Hematopoietic multipotent progenitor cell treated with erythropoietin and hydrocortisone succinate and interleukin-3 and kit ligand, for 15 days (in vitro differentiated cells): Measurements from ENCODE around the gene ABCC11.
"Not testable (repeated sequence)": the region's sequence is repeated elsewhere in the genome, so short reads cannot be mapped to it uniquely, and the experiment has no call there.

Experiments used
- DNase-seq: peaks from one replicate; pipeline ENCODE4 v3.0.0-alpha.2; 2015; ENCODE audit warnings: low spot score

Gene ABCC11

DNA sequence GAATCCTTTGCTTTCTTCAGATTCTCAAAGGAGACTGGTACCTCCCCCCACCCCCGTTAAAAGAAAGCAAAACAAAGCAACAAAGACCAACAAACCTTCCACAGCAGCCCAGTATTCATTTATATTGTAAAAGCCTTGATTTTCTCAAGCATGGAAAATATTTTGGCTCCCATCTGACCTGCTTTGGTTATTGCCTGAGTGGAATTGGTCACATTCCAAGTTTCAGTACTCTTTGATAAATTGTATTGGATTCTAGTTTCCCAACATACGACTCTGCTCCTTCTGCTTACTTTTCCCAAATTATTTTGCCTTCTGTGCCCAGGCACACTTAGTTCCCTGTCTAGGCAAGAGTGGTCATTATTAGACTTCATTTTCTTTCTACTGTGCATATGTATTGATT is 1.3 kb downstream of the ABCC11 start:
- no peak for DNase-seq

DNA sequence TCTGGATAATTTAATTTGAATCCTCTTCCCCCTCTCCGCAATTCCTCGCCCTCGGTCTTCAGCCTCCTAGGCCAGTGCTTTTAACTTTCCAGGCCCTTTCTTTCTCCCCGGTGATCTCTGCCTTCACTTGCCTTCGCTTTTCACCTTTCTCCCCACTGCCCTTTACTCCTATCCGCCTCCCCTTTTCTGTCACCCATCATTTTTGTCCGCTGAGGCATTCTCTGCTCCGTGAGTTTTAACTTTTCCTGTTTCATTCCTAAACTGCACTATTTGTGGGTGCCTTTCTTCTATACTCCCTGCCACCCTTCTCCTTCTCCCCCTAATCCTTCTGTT is 2.5 kb downstream of the ABCC11 start:
- no peak for DNase-seq

- peak; percentile 77 for DNase-seq
Measured at GRCh38 chr16:48244080-48244862, 3.1 kb downstream of the ABCC11 start, which contains the start of gene LONP2. TSS of gene LONP2 (plus strand) at chr16:48244300. CDS start at chr16:48244389, 89 bp downstream.

DNA sequence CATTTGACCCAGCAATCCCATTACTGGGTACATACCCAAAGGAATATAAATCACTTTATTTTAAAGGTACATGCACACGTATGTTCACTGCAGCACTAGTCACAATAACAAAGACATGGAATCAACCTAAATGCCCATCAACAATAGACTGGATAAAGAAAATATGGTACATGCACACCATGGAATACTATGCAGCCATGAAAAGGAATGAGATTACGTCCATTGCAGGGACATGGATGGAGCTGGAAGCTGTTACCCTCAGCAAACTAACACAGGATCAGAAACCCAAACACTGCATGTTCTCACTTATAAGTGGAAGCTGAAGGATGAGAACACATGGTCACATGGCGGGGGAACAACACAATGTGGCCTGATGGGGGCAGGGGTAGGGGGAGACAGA is 7.2 kb downstream of the ABCC11 start:
- DNase-seq = not testable (repeated sequence)

DNA sequence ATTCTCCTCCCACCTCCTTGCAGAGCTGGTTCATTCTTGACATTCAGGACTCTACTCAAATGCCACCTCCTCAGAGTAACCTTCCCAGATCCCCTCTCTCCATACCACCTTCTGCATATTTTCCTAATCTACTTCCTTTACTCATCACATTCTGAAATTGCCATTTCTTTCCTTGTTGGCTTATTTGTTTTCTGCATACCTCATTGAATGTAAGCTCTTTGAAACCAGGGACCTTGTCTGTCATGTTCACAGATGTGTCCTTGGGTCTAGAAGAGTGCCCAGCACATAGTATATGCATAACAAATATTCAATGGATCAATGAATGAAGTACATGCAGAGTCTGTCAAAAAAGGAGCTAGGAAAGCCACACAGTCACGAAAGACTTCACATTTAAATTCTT is 11.1 kb downstream of the ABCC11 start:
- DNase-seq = no peak

DNA sequence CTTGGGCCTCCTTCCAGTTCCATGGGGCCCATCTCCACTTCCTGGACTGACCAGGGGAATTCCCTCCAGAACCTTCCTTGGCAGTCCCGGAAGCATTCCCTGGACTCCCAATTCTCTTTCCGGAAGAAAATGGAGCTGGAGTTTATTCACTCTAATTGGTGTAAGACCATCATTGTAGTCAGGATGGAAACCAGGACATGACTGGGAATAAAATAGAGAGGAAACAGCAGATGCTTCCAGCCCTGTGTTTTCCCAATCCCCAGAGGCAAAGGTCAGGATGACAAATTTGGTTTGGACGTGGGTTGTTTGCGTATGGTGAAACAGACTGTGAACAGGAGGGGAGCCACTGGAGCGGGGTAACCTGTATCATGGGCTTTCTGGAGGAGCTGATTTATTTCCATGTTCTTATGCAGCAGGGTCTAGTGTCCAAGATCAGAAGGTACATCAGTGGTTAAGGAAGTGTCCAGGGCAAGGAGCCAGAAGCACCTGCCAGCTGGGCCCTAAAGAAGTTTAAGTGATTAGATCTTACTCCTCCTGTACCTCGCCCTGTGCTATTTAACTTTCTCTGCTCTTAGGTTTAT is 11.7 kb downstream of the ABCC11 start:
- DNase-seq = no peak

GRCh38 chr16:48235058-48235555 is 12.2 kb downstream of the ABCC11 start:
- no peak for DNase-seq

DNA sequence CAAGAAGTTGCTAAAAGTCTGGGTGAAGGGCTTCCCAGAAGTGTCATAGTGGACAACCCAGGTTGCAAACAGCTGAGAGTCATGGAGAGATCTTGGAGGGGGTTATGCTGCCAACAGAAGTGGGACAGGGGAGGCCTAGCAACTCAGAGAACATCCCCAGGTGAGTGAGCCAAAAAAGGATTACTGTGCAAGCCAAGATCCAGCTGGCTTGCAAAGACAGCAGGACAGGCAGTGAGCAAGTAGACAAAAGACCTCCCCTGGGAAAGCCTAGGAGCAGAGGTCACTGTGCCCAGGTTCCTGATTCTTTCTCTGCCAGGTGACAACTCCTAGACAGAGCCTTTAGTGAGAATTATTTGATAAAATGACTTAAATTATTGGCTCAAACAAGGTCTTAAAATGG is 12.7 kb downstream of the ABCC11 start:
- DNase-seq = no peak

DNA sequence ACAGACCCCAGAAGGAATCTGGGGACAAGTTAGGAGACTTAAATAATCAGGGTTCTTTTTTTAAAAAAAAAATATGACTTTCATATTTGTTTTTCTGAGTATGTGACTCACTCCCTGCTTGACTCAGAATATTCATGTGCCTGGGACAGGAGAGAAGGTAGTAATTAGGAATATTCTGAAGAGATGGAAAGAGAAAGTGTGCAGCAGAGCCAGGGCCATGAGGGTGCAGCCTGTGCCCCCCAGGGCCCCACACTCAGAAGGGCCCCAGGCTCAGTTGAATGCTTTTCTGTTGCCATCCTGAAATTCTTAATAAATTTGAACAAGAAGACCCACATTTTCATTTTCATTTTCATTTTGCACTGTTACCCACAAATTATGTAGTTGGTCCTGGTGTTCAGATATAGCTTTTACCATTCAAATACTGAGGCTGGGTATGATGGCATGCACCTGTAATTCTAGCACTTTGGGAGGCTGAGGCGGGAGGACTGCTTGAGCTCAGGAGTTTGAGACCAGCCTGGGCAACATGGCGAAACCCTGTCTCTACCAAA is 14.8 kb downstream of the ABCC11 start:
- no peak for DNase-seq

- DNase-seq = no peak
Measured at GRCh38 chr16:48231727-48232492, 15.4 kb downstream of the ABCC11 start.

- DNase-seq = no peak
Measured at GRCh38 chr16:48225456-48225855, 21.9 kb downstream of the ABCC11 start.

GRCh38 chr16:48223490-48223889 is 23.8 kb downstream of the ABCC11 start:
- DNase-seq = no peak

DNA sequence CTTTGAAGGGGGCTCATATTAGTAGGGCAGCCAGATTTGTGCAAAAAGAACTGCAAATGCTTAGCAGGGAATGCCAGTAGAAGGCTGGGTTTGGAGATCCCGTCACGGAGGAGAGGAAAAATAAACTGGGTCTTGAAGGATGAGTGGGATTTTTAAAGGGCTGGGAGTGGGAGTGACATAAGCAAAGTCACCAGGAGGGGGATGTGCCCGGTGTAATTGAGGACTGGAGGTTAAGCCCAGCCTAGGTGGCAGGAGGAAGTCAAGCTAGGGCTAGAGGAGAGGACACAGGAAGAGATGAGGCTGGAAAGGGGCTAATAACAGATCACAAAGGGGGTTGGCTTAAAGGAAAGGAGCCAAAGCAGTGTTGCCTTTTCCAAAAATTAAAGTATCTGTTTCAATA is 26.4 kb downstream of the ABCC11 start:
- no peak for DNase-seq

DNA sequence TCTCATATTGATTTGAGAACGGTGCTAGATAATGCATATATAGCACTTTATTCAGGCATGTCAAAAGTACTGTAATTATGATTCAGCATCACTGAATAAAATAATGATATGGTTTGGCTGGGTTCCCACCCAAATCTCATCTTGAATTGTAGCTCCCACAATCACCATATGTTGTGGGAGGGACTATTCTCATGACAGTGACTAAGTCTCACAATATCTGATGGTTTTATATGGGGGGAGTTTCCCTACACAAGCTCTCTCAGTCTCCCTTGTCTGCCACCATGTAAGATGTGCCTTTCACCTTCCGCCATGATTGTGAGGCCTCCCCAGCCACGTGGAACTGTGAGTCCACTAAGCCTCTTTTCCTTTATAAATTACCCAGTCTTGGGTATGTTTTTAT is 28.9 kb downstream of the ABCC11 start:
- DNase-seq = no peak

DNA sequence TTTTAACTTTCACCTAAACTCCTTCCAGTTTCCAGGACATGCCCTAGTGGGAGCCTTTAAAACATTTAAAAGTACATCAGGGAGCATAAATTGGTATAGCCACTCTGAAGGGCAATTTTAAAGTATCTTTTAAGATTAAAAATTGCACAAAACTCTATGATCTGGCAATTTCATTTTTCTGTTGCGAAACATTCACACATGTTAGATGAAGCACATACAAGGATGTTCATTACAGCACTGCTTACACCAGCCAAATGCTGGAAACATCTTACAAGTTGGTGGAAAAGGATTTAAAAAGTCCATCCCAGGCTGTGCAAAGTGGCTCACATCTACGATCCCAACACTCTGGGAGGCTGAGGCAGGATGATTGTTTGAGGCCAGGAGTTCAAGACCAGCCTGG is 29.6 kb downstream of the ABCC11 start:
- DNase-seq = no peak

DNA sequence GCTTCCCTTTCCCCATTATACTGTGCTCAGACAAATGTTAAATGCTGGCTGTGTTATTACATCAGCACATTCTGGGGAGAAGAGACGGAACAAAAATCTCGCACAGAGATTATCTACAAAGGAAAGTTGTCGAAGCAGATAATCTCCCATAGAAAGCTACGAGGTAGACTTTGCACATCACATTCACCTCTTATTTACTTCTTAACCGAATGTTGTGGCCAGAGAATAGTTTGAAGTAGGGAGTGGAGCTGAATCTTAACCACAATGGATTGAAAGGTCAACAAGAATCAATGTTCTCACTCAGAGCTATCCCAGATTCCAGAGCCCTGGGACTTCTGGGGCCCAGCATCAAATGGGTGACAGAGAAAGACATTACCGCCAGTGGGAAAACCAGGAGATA is 31.6 kb downstream of the ABCC11 start:
- DNase-seq = no peak

DNA sequence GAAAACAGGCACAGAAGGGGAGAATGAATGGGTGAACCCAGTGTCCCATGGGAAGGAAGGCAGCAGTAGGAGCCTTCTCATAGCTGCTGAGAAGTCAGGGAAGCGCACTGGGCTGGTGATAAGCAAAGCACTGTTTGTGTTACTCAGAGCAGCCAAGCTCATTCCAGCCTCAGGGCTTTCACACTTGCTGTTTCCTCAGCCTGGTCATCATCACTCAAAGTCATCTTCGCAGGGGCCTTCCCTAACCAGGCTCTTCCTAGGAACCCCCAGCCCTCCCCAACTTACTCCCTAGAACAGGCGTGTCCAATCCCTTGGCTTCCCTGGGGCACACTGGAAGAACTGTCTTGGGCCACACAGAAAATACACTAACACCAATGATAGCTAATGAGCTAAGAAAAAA is 35.3 kb downstream of the ABCC11 start:
- no peak for DNase-seq

DNA sequence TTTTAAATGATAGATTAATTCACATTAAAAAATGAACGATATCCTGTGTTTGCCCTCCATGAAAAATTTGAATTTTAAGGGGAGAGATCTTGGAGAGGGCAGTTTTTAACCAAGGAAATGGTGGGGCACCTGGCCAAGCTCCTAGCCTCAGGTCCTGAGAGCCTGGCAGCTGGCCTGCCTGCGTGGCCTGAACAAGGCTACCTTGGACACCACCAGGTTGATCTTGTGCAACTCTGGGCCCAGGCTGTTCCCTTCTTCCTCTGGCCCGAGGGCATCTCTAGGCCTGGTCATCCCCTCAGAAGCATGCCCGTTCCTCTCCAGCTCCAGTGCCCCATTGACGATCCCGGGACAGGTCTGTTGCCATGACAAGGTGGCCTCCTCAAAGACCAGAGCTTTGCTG is 36.6 kb downstream of the ABCC11 start:
- no peak for DNase-seq

DNA sequence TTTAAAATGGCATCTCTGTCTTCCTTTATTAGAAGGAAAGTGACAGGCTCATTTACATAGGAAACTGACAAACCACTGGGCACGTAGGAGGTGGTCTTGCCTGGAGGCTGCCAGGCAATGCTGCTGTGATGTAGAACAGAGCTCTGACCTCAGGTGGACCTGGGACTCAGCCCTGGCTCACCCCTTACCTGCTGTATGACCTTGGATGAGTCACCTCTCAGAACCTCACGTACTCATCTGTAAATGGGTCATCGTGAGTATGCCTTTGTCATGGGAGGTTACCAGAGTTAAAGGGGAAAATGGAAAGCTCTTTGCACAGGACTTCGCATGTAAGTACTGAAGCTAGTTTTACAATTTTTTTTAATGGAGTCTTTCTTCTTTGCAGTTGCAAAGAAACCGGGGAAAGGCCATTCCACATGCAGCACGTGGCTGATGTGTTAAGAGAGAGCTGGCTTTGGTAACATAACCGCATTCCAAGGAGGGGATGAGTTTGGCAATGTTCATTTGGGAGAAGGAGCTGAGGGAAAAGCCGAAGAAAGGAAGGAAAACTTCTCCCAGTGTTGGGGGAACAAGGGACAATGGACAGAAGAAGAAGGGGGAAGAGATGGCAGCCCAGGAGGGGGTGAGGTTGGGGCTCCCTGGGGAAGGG is 40.6 kb downstream of the ABCC11 start:
- DNase-seq = no peak

GRCh38 chr16:48204825-48205151 is 42.6 kb downstream of the ABCC11 start:
- DNase-seq = no peak

DNA sequence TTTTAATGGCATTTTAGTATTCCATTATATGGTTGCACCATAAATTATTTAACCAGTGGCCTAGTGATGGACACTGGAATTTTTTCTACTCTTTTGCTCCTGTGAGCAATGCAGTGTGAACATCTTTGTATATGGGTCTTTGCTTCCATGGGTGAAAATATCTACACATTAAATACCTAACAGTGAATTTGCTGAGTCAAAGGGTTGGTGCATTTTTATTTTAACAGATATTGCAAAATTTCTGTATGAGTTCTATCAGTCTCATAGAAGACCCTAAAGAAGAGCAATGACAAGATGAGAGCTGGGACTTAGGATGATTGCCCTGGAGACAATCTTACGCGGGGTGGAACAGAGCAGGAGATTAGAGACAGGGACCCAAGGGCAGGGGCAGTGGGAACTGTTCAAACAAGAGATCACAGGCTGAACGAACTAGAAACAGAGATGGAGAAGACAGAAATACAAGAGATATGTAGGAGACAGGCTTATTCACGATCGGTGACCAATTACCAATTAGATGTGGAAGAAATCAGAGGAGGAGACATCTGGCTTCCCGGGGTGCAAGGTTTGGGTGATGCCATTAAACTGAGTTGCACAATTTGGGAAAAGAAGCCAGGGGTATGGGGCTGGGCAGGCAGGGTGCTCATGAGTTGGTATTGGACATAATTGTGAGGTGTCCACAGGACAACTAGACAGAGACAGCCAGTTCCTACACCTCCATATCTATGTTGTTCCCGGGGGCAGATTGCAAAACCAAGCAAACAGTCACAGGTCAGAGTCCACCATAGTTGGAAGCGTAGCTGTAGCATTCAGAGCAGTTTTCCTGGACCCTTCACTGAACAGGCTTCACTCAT is 43.1 kb downstream of the ABCC11 start:
- DNase-seq = no peak
